ENCODE measurements around the gene ARG2. TPM values are rescaled to one million over a fixed set of nuclear protein-coding genes. Genes with fewer than 3 reads are reported as not detected.

The ARG2 gene
- total RNA-seq, 1 donor from 2014 or later, result 7.1 TPM

DNA sequence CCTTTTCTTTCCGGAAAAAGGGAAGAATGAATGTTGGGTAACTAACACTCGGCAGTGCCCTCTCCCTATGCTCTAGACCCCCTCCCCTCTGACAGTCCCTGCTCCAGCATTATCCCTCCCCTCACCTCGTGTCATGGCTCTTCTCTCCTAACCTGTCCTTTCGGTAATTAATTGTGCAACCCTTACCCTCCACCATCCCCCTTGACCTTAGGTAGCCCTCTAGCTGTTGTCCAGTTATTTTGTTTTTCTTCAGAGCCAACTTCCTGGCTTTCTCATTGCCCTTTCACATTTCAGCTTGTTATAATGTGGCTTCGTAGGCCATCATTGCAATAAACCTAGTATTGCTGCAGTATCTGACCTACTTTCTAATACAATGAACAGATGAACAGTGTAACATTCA lies 11.2 kb downstream of the ARG2 start:
- DNase-seq (ENCODE audit: extremely low read depth, low read depth, low spot score), result no peak

GRCh38 chr14:67633451-67634147 lies 13.9 kb downstream of the ARG2 start:
- DNase-seq (ENCODE audit: extremely low read depth, low read depth, low spot score), result no peak

DNA sequence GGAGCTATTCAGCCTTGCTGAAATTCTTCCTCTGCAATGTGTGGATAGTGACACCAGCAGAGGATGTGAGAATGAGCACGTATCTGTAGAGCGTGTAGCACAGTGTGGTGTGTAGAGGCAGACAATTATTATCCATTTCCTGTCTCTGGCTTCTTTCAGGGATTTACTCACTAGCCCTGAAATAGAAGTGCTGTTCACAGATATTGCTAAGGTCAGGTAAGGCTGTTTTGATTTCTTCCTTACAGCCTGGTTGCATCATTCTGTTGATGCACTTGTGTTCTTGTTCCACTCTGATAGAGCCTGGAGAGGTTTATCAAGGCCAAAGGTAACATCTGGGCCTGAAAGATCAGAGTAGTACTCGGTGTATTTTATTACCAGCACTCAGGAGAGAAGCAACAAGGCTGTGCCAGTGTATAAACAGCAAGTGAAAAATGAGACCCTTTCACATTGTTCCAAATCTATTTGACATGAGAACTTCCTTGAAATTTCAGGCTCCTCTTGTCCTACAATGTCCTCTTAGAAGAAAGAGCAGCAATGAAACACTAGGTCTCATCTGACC lies 16.7 kb downstream of the ARG2 start:
- DNase-seq (ENCODE audit: extremely low read depth, low read depth, low spot score), result no peak

GRCh38 chr14:67638642-67639041 lies 18.9 kb downstream of the ARG2 start:
- no peak for DNase-seq (ENCODE audit: extremely low read depth, low read depth, low spot score)

DNA sequence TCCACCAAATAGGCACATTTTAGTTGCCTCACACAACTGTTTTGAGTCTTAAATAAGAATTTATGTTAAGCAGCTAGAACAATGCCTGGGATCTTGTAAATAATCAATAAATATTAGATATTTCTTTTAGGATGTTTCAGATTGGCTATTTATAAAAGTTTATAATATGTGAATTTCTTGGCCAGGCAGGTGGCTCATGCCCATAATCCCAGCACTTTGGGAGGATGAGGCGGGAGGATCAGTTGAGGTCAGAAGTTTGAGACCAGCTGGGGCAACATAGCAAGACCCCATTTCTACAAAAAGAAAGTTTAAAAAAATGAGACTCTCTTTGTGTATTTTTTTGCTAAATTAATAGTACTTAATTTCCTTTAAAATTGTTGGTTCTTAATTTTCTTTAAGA lies 21.8 kb downstream of the ARG2 start:
- no peak for DNase-seq (ENCODE audit: extremely low read depth, low read depth, low spot score)

DNA sequence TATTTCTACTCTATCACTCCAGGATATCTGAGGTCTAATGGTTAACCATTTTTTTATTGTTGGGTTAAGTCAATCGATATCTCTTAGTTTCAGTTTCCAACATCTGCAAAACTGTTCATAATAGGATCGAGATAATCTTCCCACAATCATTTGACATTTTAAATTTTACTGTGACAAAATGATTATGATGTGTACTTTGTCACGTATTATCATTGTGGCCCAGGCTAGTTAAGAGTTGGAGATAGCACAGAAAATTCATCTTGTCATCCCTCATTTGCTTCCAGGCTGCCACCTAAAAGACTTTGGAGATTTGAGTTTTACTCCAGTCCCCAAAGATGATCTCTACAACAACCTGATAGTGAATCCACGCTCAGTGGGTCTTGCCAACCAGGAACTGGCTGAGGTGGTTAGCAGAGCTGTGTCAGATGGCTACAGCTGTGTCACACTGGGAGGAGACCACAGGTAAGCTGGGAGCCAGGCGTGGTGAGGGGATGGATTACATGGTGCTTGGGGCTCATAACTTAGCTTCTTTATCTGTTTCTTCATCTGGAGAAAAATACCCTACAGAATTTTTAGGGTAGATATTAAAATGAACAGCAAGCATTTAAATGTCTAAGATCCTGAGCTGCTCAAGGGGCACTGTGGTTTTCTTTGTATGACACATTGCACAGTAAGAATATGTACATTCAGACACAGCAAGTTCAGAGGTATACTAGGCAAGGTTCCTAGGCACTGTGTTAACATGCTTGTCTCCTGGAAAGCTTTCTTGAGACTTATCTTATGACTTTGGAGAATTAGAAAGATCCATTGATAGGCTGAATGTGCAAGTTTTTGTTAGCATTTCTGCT lies 22.4 kb downstream of the ARG2 start:
- no peak for DNase-seq (ENCODE audit: extremely low read depth, low read depth, low spot score)

- DNase-seq (ENCODE audit: extremely low read depth, low read depth, low spot score), result no peak
These were observed 24.0 kb downstream of the ARG2 start for GRCh38 chr14:67643713-67644112.

DNA sequence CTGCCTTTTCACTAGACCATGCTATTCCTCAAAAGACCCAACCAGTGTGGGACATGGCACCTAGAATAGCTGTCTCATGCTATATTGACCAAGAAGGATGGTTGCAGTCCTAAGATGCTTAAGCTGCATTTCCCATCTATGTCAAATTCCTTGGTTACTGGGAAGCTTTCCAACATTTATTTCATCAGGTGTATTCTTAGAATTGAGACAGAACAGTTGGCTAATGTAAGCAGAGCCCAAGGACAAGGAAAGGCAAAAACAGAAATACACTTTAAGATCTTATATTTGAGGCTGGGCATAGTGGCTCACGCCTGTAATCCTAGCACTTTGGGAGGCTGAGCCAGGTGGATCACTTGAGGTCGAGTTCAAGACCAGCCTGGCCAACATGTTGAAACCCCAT lies 24.7 kb downstream of the ARG2 start:
- no peak for DNase-seq (ENCODE audit: extremely low read depth, low read depth, low spot score)

DNA sequence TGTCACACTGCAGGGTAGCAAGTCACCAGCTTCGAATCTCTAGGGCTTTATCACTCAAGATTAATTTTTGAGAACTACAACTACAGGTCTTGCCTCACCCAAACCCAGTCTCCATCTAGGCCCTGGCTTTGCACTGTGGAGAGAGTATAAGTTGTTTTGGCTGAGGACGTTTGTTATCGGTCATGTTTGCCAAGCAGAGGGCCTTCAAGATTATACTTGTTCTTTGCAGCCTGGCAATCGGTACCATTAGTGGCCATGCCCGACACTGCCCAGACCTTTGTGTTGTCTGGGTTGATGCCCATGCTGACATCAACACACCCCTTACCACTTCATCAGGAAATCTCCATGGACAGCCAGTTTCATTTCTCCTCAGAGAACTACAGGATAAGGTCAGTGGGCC lies 25.7 kb downstream of the ARG2 start:
- no peak for DNase-seq (ENCODE audit: extremely low read depth, low read depth, low spot score)

GRCh38 chr14:67646131-67646530 lies 26.4 kb downstream of the ARG2 start:
- DNase-seq (ENCODE audit: extremely low read depth, low read depth, low spot score), result no peak

GRCh38 chr14:67650151-67650550 lies 30.4 kb downstream of the ARG2 start:
- no peak for DNase-seq (ENCODE audit: extremely low read depth, low read depth, low spot score)

DNA sequence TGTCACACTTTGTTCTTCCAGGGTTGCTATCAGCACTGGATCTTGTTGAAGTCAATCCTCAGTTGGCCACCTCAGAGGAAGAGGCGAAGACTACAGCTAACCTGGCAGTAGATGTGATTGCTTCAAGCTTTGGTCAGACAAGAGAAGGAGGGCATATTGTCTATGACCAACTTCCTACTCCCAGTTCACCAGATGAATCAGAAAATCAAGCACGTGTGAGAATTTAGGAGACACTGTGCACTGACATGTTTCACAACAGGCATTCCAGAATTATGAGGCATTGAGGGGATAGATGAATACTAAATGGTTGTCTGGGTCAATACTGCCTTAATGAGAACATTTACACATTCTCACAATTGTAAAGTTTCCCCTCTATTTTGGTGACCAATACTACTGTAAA lies 31.0 kb downstream of the ARG2 start:
- DNase-seq (ENCODE audit: extremely low read depth, low read depth, low spot score), result no peak

DNA sequence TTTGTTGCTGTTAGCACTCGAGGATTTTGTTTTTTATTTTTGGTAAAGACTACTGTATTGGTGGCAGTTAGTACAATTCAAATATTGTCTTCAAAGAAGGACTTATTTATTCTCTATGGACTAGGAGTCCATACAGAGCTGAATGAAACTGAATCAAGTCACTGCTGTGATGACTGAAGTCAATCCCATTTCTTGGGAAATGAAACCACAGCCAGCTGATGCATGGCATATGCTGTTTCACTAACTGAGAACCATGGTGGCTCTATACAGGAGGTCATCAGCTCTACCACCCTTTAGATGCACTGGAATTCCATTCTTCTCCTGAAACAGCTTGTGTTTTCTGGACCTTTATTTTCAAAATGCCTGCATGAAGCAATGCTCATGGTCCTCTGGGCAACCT lies 32.5 kb downstream of the ARG2 start:
- DNase-seq (ENCODE audit: extremely low read depth, low read depth, low spot score), result no peak

- no peak for DNase-seq (ENCODE audit: extremely low read depth, low read depth, low spot score)
These were observed 34.0 kb downstream of the ARG2 start for GRCh38 chr14:67653651-67654280.

- no peak for DNase-seq (ENCODE audit: extremely low read depth, low read depth, low spot score)
These were observed 43.9 kb downstream of the ARG2 start for GRCh38 chr14:67663633-67664032.

DNA sequence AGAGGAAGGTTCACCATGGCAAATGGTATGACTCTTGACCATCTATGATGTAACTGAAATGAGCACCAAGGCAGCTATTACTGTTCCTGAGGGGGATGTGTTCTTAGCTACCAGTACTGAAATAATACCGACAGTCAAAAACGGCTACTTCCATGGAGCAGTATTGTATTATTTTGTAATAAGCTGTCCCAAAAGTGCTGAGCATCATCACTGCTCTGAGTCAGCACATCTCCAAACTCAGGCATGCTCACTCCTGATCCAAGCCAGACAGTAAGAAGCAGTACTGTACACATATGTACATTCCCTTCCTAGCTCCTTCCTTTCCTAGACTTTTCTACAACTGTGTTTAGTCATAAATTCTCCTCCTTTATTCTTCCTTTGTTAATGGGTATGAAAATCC lies 46.1 kb downstream of the ARG2 start:
- no peak for DNase-seq (ENCODE audit: extremely low read depth, low read depth, low spot score)

GRCh38 chr14:67666750-67667449 lies 47.2 kb downstream of the ARG2 start:
- peak; percentile 57 for DNase-seq (ENCODE audit: extremely low read depth, low read depth, low spot score)

DNA sequence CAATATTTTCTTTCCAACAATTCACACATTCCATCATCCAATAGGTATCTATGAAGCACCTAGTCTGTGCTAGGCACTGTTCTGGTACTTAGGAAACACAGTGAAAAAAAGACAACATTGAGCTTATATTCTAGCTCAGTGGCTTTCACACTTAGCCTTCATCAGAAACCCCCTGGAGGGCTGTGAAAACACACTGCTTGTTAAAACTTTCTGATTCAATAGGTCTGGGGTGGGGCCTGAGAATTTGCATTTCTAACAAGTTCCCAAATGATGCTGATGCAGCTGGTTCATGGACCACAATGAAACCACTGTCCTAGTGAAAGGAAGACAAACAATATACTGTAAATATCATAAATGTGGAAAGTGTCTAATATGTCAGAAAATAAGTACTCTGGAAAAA lies 48.8 kb downstream of the ARG2 start:
- no peak for DNase-seq (ENCODE audit: extremely low read depth, low read depth, low spot score)

GRCh38 chr14:67673451-67673850 lies 53.7 kb downstream of the ARG2 start:
- DNase-seq (ENCODE audit: extremely low read depth, low read depth, low spot score), result no peak

- no peak for DNase-seq (ENCODE audit: extremely low read depth, low read depth, low spot score)
These were observed 54.4 kb downstream of the ARG2 start for GRCh38 chr14:67674139-67674479.
